Renal cortex interstitium (tissue), 11 donors: ENCODE measurements around the gene RIPK4. TPM values are rescaled to one million over a fixed set of nuclear protein-coding genes. Genes with fewer than 3 reads are reported as not detected.
"Not testable (repeated sequence)": the region's sequence is repeated elsewhere in the genome, so short reads cannot be mapped to it uniquely, and the experiment has no call there.

Experiments used
- DNase-seq, 11 donors: peaks; one replicate each; pipeline ENCODE4 v3.0.0-alpha.2; 2013; ENCODE audit warnings: low read depth in 9 of 11, low spot score in 4 of 11; ENCODE audit errors: extremely low read depth in 1 of 11
- polyA plus RNA-seq, 3 donors: library from polyadenylated mRNA; unstranded; fragments of 120-200 nt; gene quantifications; one replicate each; pipeline ENCODE4 v1.2.1, GENCODE V29; 2013; ENCODE audit not compliant: insufficient read length in 3 of 3

The RIPK4 gene
- polyA plus RNA-seq, 3 donors: 16.8 to 22.5 (median 18.2) TPM

DNA sequence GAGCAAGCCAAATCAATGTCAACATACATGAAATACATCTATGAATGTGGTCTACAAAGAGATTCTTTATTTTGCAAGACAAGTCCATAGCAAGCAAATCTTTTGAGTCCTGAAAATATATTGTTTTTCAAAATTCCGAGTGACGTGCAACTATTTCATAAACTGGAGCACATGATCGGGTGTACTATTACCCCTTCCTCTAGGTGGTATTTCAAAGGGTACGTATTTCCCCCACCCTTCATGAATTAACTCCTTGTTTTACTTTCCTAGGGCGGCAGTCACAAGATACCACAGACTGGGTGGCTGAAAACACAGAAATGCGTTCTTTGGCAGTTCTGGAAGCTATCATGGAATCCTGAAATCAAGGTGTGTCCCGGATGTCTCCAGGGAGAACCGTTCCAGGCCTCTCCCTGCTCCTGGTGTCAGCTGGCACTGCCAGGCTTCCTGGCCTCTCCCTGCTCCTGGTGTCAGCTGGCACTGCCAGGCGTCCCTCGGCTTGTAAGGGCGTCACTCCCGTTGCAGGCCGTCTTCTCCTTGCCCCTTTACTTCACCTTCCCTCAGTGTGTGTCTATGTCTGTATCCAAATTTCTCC lies 55.3 kb downstream of the RIPK4 start:
- DNase-seq: no peak

DNA sequence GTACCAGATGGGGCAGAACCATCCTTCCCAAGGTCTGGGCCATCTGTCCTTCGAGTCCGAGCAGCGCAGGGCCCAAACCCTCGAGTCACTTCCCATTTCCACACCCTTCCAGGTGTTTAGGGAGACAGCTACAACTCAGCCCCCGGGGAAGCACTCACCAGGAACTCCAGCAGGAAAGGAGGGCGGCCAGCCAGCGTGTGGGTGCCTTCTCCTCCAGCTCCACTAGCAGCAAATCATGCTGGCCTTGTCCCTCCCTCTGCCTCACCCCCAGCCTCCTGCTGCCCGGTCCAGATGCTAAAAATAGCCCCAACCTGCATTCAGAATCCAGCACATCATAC lies 56.1 kb downstream of the RIPK4 start:
- no peak for DNase-seq

GRCh38 chr21:41709965-41710822 lies 56.7 kb downstream of the RIPK4 start:
- no peak for DNase-seq

DNA sequence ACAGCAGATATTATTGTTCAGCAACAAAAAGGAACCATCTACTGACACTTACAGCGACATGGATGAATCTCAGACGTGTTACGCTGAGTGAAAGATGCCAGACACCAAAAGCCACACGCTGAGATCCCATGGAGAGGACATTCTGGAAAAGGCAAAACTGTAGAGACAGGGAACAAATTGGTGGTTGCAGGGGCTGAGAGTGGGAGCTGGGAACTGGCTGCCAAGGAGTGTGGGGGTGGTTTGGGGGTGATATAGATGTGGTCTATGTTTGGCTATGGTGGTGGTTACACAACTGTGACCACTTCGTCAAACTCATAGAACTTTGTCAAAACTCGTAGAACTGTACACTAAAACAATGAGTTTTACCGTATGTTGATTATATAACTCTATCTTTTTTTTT lies 57.7 kb downstream of the RIPK4 start:
- no peak for DNase-seq

DNA sequence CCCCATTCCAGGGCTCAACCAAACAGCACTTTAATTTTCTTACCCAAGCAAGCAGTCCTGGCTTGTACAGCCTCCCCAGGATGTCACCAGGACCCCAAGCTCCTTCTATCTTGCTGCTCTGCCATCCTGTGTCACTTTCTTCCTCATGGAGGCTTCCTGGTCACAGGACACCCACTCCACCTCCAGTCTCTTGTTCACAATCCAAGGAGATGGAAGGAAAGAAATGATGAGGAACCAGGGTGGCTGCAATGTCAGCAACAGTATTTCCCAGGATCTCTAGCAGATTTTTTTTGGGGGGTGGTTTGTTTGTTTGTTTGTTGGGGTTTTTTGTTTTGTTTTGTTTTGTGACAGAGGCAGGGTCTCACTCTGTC lies 58.9 kb downstream of the RIPK4 start:
- no peak for DNase-seq

- no peak for DNase-seq
Measured at GRCh38 chr21:41707231-41707959, 59.5 kb downstream of the RIPK4 start.

DNA sequence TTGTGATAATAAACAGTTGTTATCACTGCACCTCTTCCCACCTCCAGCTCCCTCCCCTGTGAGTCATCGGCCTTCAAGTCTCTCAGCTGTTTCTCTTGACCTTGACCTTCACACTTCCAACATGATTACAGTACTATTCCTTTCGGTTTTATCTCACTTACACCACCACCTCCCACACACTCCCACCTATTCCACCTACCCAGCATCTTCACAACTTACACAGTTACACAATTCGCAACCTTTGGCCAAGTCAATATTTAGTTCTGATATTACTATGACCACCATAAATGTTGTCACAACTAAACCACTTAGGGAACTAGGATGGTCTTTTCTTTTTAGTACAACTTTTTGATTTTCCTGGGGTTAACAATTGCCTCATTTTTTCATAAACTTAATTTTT lies 60.2 kb downstream of the RIPK4 start:
- no peak for DNase-seq

GRCh38 chr21:41706263-41706639 lies 60.6 kb downstream of the RIPK4 start:
- no peak for DNase-seq

DNA sequence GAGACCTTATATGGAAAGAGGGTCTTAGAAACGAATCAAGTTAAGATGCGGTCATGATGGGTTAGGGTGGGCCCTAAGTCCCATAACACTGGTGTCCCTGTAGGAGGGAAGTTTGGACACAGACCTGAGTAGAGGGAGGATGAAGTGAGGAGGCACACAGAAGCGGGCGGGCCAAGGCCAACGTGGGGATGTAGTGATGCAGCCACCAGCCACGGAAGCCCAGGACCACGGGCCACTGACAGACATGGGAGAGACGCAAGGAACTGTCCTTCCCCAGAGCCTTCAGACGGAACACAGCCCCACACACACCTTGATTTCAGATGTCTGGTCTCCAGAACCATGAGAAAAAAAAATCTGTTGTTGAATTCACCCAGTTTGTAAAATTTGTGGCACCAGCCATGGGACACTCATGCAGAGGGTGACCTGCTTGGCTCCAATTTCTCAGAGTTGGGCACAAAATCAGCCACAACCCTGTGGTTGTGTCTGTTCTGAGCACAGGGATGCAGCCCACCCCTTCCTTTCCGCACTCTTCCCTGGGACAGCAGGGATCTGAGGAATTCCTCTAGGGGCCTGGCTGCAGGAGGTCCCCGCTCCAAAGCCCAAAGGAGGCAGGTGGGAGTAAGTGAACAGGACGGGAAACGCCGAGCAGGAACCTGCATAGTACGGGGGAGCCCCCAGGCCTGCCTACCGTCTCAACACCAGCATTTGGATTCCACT lies 61.1 kb downstream of the RIPK4 start:
- DNase-seq: no peak

DNA sequence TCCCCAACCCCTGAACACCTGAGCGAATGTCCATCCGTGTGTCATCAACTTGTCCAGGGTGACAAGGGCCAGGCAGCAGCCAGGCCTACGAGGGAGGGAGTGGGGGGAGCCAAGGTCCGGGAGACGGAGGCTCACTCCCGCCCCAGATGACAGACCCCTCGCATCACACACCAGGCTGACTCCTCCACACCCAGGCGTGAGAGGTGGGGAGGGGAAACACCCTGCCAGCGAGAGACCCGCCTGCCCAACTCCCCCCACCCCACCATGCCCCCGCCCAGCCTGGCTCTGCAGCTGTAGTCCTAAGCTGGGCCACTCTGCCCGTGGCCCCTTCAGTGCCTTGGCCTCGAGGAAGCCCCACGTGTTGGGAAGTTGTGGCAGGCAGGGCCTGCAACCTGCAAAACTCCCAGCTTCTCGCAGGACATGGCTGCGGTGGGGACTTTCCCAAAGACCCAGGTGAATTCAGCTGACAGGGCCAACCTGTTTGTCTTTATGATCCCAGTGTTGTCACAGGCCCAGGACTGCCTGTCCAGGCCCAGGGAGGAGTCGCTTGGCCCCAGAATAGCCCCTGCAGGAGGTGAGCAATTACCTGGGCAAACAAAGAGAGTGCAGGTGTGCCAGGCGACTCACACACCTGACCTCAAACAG lies 62.9 kb downstream of the RIPK4 start:
- DNase-seq: no peak

GRCh38 chr21:41701749-41702148 lies 65.1 kb downstream of the RIPK4 start:
- DNase-seq: no peak

GRCh38 chr21:41699311-41699710 lies 67.5 kb downstream of the RIPK4 start:
- DNase-seq: no peak

- no peak for DNase-seq
Measured at GRCh38 chr21:41698071-41698470, 68.8 kb downstream of the RIPK4 start.

GRCh38 chr21:41695513-41695912 lies 71.3 kb downstream of the RIPK4 start:
- DNase-seq: no peak

GRCh38 chr21:41694042-41694441 lies 72.8 kb downstream of the RIPK4 start:
- DNase-seq: not testable (repeated sequence)

DNA sequence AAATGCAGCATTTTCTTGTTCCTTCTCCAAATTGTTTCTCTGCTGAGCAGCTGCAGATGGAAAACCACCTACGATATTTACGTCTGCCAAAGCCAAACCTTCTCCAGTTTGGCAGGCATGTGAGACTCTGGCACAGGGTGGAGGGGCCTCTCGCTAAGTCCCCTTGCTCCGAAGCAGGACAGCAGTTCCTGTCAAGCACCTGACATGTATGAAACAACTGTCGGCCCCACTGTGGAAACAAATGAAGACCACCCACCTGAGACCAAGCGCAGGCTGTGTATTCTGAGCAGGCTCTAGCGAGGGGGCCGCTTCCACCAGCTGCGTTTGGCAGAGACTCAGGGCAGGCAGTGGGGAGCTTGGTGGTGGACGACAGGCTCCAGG lies 74.7 kb downstream of the RIPK4 start:
- DNase-seq: no peak

DNA sequence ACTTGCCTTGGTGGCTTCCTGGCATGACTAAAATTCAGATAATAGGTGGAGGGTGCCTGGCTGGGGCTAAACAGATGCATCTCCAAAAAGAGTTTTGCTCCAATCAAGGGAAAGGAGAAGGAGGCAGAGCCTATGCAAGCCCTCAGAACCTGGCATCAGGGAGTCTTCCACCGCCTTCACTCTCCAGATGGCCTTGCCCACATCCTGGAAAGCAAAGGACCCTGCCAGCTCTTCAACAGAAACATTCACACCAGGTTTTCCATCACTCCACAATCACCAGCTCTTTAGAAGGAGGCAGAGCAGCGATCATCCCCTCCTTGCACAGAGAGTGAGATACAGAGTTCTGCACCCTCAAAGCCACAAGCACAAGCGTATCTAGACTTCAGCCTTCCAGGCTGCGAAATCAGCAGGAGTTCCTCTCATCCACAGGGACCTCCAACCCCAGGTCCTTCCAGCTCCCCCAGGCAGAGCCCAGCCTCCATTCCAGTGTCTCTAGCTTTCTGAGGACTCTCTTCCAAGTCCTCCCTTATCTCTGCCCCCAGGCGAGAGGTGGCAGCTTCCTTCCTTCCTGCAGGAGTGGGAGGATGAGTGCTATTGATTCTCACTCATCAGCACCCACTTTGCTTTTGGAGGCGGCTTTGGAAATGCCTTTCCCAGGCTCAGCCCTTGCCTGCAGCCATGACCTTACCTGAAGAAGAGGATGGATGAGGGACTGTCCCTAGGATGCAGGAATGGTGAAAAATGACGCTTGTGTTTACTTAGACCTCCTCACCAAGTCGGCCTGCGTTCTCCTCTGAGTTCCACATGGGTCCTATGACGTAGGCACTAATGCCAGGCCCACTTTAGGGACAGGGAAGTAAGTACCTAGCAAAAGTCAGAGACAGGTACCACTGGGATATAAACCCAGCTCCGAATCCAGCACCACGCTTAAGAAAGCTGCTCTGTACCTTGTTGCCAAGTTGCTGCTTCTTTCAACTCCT lies 75.4 kb downstream of the RIPK4 start:
- DNase-seq: no peak
